HG03045 (cell line): Measurements from ENCODE around the gene MAP4K4.

Experiments used
- ATAC-seq: cut with Tn5 transposase; IDR thresholded peaks from one replicate; pipeline ENCODE4 v1.9.1; 2021; ENCODE audit warnings: mild to moderate bottlenecking, moderate library complexity; ENCODE audit not compliant: unreplicated experiment

MAP4K4 gene

GRCh38 chr2:101692041-101692440, 5.5 kb upstream of the MAP4K4 start:
- no peak for ATAC-seq

DNA sequence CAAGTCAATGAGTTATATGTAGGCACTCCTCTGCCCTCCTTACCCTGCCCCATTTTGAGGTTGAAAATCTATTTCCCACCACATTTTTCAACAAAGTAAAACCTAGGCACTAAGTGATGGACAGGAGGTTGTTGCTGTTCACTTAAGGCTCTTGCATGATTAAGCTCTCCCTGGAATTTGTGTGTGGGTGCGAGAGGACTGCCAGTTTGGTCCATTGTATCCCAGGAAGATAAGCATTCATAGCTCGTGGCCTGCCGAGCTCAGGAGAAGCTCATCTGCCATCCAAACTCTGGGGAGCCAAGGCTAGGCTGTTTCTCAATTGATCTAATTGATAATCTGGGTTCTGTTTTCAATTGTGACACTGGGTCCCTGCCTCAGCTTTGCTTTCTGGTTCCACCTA, 4.7 kb upstream of the MAP4K4 start:
- no peak for ATAC-seq

GRCh38 chr2:101693991-101694588, 3.4 kb upstream of the MAP4K4 start:
- no peak for ATAC-seq

GRCh38 chr2:101696272-101697123, 1.0 kb upstream of the MAP4K4 start:
- no peak for ATAC-seq

DNA sequence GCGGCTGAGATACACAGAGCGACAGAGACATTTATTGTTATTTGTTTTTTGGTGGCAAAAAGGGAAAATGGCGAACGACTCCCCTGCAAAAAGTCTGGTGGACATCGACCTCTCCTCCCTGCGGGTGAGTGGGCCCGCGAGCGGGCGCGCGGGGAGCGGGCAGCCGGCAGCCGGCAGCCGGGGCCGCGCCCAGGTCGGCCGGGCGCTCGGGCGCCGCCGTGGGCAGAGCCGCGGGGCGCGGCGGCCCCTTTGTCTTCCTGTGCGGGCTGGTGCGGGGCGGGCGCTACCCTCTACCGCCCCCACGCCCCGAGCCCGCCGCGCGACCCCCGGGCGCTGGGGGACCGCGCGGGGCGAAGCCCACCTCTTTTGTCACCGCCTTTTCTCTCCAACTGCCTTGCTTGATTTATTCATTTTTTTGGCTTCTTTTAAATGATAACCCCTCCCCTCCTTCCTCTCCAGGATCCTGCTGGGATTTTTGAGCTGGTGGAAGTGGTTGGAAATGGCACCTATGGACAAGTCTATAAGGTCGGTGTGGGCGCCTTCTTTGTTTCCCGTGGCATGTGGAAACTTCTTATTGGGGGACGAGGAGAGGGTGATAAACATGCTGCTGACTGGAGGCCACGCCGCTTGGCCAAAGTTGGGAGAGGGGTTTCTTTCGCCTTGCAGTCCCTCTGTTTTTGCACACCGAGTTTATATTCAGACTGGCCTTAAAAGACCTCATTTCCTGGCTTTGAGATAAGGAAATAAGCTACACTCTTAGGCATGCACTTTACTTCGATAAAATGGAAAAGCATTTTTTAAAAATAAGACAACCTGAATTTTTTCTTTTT, 722 bp downstream of the MAP4K4 start:
- peak; percentile 7 for ATAC-seq

GRCh38 chr2:101698844-101699754, 1.6 kb downstream of the MAP4K4 start:
- no peak for ATAC-seq

GRCh38 chr2:101699755-101700461, 2.4 kb downstream of the MAP4K4 start:
- ATAC-seq = no peak

- no peak for ATAC-seq
Measured at GRCh38 chr2:101704046-101704466, 6.5 kb downstream of the MAP4K4 start.

DNA sequence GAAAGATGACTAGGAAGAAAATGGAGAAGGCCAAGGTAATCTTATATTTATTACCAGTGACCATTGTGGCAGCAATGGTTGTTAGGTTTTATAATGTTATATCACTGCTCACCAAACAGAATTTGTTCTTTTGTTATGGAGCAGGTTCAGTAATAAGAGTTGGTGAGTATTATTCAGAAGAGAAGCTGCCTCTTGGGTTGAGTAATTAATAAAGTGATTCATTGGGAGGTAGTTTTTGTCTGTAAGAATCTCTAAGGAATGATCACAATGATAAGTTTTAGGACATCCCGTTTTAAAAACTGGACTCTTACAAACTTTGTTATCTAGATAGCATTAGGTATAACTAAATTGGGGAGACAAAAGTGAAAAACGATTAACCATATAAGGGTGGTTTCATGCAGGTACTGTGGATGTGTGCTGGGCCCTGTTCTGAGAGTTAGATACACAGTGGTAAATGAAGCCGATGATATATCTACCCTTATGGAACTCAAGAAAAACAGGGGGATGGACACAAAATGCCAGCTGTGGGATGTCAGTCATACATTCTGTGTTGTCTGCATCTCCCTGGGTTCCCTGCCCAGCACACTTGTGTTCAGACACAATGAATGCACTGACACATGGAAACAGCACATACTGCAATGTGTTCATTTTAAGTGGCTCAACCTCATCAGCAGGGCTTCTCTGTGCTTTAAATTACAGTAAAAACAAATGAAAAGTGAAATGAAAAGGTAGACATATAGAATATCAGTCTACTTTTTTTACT, 7.5 kb downstream of the MAP4K4 start:
- ATAC-seq = no peak

GRCh38 chr2:101706121-101706818, 8.8 kb downstream of the MAP4K4 start:
- ATAC-seq = no peak

DNA sequence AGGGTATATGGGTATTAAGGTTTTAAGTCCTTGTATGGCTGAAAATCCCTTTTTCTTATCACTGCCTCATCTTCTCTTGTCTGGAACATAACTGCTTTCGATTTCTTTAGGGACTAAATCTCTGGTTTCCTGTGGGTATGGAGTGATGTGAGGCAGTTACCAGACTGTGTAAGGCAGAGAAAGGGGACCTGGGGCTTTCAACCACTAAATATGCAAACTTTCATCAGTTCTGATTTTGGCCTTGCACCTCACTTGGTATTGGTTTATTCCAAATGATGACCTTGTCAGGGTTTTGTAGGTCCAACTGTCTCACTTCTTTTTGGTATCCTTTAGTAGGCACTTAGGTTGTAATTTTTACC, 9.3 kb downstream of the MAP4K4 start:
- ATAC-seq = no peak

DNA sequence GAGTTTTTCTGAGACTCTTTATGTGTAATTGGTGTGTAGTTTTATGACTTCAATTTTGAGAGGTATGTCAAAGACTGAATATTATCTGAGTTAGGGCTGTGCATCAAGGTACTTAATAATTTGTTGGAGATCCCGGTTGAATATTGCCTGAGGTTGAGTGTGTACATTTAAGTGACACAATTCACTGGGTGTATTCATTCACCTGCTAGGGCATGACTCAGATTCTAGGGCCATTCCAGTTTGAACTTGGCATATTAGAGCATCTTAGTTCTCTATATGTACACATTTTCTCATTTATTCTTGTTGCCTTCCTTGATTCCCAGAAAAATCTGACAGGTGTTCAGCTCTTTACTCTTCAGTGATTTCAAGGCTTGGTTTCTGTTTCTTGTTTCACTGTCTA, 12.5 kb downstream of the MAP4K4 start:
- ATAC-seq = no peak

DNA sequence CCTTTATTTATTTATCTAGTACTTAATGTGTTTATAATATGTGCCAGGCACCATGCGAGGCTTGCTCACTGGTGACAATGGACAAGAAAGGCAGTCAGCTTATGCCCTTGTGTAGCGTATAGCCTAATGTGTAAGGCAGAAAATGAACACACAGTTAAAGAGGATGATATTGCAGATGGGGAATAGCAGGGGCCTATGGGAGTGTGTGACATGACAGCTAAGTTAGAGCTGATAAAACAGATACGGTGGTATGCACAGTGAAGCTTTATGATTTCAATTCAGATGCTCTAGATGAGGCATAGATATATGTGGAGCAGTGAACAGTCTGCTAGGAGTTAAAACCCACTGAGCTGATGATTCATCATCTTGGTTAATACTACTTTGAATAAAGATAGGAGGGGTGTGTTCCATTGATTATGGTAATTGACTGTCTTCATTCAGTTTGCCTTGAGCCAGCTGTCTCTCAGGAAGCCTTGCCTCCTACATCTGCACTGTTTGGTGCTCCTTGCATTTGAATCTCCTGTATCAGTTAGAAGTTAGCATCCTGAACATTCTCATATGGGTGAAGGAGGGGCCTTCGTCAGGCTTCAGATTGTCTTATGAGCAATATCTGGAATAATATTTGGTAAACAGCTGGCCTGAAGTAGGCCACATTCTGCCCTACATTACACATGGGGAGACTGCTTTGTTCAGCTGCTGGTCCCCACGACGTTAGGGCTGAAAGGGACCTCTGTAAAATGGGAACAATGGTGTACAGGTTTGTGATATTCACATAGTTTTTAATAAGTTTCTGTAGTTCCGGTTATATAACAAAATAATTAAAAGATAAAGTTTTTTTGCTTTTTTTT, 13.2 kb downstream of the MAP4K4 start:
- no peak for ATAC-seq

GRCh38 chr2:101714118-101714517, 16.6 kb downstream of the MAP4K4 start:
- ATAC-seq = no peak

DNA sequence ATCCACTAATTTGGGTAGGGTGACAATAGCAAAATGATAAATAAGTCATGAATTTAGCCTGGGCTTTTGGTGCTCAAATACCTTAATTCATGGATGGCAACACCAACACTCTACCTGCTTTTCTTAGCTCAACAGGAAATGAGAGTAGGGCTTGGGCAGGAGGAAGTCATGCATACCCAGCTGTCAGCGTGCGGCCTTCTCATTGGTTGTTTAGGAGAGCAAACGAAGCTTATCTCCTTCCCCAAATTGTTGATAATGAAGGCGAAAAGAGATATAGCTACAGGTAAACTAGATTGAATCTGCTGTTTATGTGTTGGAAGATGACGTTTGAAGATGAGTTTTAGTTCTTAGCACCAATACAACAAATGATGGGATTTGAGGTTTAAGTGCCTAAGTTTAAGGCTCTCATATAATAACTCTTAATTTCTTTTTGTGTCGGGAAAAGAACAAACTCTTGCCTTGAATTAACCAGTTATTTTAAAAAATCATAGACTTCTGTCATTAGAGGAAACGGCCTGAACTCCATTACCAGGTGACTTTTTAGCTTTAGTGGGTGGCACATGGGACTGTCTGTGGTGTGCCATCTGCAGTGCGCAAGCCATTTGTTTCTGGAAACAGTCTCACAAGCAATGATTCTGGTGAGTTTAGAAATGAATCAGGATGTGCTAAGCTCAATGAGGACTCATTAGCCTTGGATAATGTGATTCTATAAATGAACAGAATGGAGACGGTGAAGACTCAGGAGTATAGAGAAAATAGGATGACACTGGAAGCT, 19.8 kb downstream of the MAP4K4 start:
- ATAC-seq = no peak

DNA sequence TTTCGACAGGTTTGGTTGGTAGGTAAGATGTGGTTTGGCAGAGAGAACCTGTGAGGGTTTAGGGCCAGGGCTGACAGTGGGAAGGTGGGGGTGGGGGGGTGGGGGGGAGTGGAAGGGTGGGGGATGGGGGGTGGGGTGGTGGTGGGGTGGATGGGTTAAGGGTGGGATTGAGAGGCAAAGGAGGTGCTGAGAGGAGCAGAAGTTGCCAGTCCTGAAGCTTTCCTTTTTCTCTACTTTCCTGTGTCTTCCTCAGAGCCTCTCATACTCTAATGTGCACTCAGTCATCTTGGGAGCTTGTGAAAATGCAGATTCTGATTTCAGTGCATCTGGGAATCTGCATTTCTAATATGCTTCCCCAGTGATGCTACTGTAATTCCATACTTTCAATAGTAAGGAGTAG, 21.0 kb downstream of the MAP4K4 start:
- ATAC-seq = no peak

GRCh38 chr2:101718993-101719571, 21.6 kb downstream of the MAP4K4 start:
- ATAC-seq = no peak
